ENCODE data around the gene SMG6. TPM values are rescaled to one million over a fixed set of nuclear protein-coding genes. Genes with fewer than 3 reads are reported as not detected.

The SMG6 gene
- 18.7 TPM for total RNA-seq

GRCh38 chr17:2303204-2304188 is at the start of gene SMG6, which contains the start of gene SRR:
Gene SMG6 (minus strand): TSS chr17:2303785. CDS start chr17:2303720, 65 bp downstream.
Gene SRR (plus strand): TSS chr17:2303950. CDS start chr17:2315561, 11,611 bp downstream.

GRCh38 chr17:2336852-2337543 is 33.4 kb upstream of the SMG6 start, which contains the start of gene SGSM2:
Gene SGSM2 (plus strand): TSS chr17:2337501. CDS start chr17:2337689, 188 bp downstream.

GRCh38 chr17:2336215-2336851 is 32.7 kb upstream of the SMG6 start, which contains the start of gene TSR1:
Gene TSR1 (minus strand): TSS chr17:2336457. CDS start chr17:2336427, 30 bp downstream.

DNA sequence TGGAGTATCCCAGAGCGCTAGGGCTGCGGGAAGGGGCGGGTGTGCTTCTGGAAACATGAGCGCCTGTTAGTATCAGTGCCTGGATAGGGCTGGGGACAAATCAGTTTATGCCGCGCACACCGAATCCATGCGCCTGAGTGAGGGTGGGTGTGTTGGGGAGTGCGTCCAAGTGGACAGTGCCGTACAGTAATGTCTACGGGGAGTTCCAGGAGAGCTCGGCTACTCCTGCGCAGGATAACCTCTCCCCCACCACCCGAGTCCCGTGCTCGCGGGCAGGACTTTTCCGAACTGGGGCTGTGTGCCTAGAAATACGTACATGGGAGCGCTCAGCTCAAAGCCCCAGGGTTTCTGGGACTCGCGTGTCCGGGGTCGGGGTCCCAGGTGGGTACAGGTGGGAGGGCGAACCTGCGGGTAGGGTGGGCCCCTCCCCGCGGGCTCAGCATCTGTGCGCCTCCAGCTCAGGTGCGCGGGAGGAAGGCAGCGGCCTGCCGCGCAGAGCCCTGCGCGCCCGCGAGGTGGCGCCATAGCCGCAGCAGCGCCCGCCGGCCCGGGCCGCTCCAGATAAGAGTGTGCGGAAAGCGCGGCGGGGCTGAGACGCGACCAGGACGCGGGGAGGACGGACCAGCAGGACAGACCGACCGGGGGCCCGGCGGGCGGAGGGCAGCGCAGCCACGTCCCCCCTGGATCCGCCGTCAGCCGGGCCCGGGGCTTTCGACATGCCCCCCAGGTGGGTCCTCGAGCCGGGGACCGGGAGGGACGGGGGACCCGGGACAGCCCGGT is 248.9 kb downstream of the SMG6 start, which contains the start of gene HIC1:
TSS of gene HIC1 (plus strand) at position 592 of the 780 bp plus-strand sequence. CDS start 1,588 bp downstream, outside the sequence.

GRCh38 chr17:2041561-2042389 is 261.8 kb downstream of the SMG6 start, which contains the start of gene OVCA2:
Gene OVCA2 (plus strand): TSS chr17:2042022. CDS start chr17:2042048, 26 bp downstream.

GRCh38 chr17:2029911-2030778 is 273.4 kb downstream of the SMG6 start, which contains the start of gene DPH1:
Gene DPH1 (plus strand): TSS chr17:2030153. CDS start chr17:2030170, 17 bp downstream.

GRCh38 chr17:2025220-2025621 is 278.4 kb downstream of the SMG6 start, which contains the start of gene RTN4RL1:
Gene RTN4RL1 (minus strand): TSS chr17:2025334. CDS start chr17:2024865, 469 bp downstream.

Small RNAs within 50 kb of the gene (small RNA-seq; reads per million reads assigned to genes)
- gene AC090617.6 (not detected), gene AC090617.7 (not detected), gene AC090617.8 (not detected), gene AC090617.9 (not detected), gene MIR132 (46.0 reads per million, percentile 96 among the genes with 10 or more reads in this experiment), gene MIR212 (33.5 reads per million, percentile 95 among the genes with 10 or more reads in this experiment), gene OVCA2 (not detected), gene RN7SL624P (not detected), gene SNORD91A (351 reads per million, percentile 98 among the genes with 10 or more reads in this experiment), gene SNORD91B (77.1 reads per million, percentile 97 among the genes with 10 or more reads in this experiment)

Other genes with a start within 250 kb of the SMG6 start
- 4.2 TPM for gene HIC1, start 248.7 kb downstream of the SMG6 start, total RNA-seq
- 51.9 TPM for gene SRR, start 165 bp upstream of the SMG6 start, total RNA-seq
- gene TSR1, start 32.7 kb upstream of the SMG6 start, total RNA-seq: 35.3 TPM
- gene SGSM2, start 33.7 kb upstream of the SMG6 start, total RNA-seq: 87.0 TPM
- 12.2 TPM for gene MNT, start 97.3 kb upstream of the SMG6 start, total RNA-seq
- 16.4 TPM for gene METTL16, start 208.1 kb upstream of the SMG6 start, total RNA-seq

All from diencephalon (tissue), 1 donor.